MM.1S (cell line): ENCODE results near the gene RYR2.

Experiments used
- EZH2 ChIP-seq: fragments of 300-600 bp; sonication (generic); optimal IDR thresholded peaks from 2 replicates; pipeline ENCODE3; 2017; ENCODE audit warnings: low read depth, mild to moderate bottlenecking, antibody characterized with exemption, low read length, mixed read lengths
- TF ChIP-seq, protein P1 (sequence below): fragments of 300-600 bp; sonication (generic); IDR thresholded peaks from 2 replicates; pipeline ENCODE4 v1.5.1; 2016; ENCODE audit warnings: antibody characterized with exemption, low read length, mixed read lengths

DNA sequence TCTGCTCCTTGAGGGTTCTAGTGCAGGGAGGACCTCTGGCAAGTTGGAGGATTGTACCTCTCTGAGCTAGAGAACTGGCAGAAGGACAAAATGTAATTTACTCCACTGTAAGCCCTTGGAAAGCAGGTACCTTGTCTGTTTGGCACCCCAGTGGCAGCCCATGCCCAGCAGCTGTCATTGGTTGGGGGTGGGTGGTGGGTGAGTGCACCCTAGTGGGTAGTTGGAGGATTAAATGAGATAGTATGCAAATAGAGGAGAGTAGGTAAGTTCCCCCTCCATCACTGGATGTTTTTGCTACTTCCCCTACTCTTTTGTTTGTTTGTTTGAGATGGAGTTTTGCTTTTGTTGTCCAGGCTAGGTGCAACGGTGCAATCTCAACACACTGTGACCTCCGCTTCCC is 69.8 kb downstream of the RYR2 start:
- TF ChIP-seq, protein P1, sequence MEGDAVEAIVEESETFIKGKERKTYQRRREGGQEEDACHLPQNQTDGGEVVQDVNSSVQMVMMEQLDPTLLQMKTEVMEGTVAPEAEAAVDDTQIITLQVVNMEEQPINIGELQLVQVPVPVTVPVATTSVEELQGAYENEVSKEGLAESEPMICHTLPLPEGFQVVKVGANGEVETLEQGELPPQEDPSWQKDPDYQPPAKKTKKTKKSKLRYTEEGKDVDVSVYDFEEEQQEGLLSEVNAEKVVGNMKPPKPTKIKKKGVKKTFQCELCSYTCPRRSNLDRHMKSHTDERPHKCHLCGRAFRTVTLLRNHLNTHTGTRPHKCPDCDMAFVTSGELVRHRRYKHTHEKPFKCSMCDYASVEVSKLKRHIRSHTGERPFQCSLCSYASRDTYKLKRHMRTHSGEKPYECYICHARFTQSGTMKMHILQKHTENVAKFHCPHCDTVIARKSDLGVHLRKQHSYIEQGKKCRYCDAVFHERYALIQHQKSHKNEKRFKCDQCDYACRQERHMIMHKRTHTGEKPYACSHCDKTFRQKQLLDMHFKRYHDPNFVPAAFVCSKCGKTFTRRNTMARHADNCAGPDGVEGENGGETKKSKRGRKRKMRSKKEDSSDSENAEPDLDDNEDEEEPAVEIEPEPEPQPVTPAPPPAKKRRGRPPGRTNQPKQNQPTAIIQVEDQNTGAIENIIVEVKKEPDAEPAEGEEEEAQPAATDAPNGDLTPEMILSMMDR = no peak
- TF ChIP-seq EZH2 = no peak
